SK-N-MC (cell line): Measurements from ENCODE around the gene KANSL3.

Source experiments
- EZH2 ChIP-seq: fragments of 200-600 bp; sonication (generic); IDR thresholded peaks from one replicate; pipeline ENCODE4 v1.6.1; 2017; ENCODE audit warnings: antibody characterized with exemption
- FOXP2 ChIP-seq: optimal IDR thresholded peaks from 2 replicates; pipeline ENCODE3; 2011; ENCODE audit warnings: mild to moderate bottlenecking, moderate library complexity; ENCODE audit not compliant: insufficient read depth; ENCODE audit errors: extremely low read length, control extremely low read depth
- POLR2AphosphoS5 ChIP-seq: IDR thresholded peaks from 2 replicates; pipeline ENCODE4 v1.6.1; 2012; ENCODE audit warnings: mild to moderate bottlenecking, low read depth, low read length, borderline replicate concordance

GRCh38 chr2:96680561-96681141 is 42.5 kb upstream of the KANSL3 start:
- TF ChIP-seq EZH2 (no peak), POLR2AphosphoS5 (no peak), FOXP2 (no peak)
